HG02870 (cell line): ENCODE results near the gene IL25.
"Not testable (repeated sequence)": the region's sequence is repeated elsewhere in the genome, so short reads cannot be mapped to it uniquely, and the experiment has no call there.

Experiments used
- ATAC-seq: cut with Tn5 transposase; IDR thresholded peaks from one replicate; pipeline ENCODE4 v1.9.1; 2021; ENCODE audit warnings: mild to moderate bottlenecking, moderate library complexity; ENCODE audit not compliant: unreplicated experiment

IL25 gene

DNA sequence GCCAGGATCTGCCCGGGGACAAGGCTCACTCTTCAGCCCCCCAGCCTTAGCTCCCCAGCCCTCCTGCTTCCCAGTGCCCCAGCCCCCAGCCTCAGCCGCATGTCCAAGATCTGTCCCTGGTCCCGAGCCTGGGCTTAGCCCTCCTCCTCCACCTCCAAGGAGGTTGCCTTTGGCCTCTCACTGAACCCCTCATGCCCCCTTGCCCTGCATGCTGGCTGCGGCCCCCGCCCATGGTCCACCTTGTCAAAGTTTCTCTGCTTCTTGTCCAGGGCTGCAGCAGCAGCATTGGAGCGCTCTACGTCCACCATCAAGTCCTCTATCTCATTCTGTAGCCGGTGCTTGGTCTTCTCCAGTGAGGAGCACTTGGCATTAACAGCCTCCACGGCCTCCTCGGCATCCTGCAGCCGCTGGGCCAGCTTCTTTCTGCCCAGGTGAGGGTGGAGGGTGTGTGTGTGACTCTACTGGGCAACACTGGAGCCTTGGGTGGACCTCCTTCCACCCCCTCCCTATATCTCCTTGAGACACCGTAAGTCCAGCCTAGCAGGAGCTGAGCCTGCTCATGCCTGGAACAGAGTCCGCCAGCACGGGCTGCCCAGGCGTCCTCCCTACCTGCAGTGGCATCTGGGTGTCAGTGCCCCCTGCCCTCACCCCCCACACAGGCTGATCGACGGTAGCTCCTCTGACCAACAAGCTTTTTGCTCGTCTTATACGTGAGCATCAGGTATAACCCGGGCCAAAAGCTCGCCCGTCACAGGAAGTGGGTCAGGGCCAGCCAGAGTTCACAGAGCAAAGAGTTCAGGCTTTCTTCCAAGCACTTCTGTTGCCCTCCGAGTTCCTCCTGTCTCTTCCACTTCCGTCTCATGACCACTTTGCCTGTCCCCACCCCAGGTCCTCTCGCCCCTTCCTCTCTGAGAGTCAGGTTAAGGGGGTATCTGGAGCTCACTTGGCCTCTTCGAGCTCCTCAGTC, 15.6 kb downstream of the IL25 start:
- ATAC-seq: no peak

DNA sequence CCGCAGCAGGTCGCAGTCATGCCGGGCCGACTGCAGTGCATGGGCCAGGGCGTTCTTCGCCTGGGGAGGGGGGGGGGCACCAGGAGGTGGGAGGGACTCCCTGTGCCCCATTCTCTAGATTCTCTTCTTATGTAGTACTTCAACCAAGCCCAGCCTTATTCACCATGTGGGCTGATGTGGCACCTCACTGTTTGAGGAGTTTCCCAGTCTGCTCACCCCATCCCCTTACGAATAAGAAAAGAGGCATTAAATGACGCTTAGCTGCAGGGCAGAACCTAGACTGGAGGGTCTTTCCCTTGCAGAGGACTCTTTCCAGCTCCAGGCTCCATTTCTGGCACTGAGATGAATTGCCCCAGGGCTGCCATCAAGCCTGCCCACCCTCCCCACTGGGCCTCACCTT, 16.4 kb downstream of the IL25 start:
- no peak for ATAC-seq

DNA sequence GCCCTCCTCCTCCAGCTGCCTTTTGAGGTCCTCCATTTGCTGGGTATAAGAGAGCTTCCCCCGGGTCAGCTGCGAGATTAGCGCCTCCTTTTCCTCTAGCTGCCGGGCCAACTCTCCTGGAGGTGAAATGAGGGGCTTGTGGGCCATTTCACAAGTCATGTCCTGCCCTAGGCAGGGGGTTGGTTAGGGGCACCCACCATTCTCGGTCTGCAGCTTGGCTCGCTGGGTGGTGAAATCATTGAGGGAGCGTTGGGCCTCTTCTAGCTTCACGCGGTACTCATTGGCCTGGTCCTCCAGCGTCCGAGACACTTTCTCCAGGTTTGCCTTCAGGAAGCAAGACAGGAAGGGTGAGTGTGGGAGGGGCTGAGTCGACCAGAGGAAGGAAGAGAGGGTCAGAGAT, 16.8 kb downstream of the IL25 start:
- no peak for ATAC-seq

DNA sequence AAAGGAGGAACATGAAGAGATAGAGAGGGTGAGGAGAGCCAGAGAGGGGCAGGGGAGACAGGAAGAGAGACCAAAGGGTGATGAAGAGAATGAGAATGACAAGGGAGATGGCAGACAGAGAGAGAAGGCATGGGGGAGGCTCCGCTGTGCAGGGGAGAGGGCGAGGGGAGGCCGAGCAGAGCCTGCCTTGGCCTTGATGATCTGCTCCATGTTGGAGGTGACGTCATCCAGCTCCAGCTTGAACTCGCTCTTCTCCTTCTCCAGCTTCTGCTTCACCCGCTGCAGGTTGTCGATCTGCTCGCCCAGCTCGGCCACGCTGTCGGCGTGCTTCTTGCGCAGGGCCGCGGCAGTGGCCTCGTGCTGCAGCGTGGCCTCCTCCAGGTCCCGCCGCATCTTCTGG, 17.3 kb downstream of the IL25 start:
- ATAC-seq: not testable (repeated sequence)

DNA sequence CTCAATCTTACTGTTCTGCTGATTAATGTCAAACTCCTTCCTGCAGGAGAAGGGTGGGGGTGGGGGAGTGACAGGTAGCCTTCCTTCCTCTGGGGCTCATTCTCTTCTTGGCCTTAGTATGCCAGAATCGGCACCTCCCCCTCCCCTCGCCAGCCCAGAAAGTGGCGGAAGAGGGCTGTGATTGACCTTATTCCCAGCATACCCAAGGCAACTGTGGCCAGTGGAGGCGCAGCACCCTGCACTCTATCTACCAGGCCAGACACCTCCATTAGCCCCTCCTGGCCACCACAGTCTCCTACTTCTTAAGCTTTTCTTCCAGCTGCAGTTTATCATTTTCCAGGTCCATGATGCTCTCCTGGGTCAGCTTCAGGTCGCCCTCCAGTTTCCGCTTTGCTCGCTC, 20.0 kb downstream of the IL25 start:
- ATAC-seq: no peak

DNA sequence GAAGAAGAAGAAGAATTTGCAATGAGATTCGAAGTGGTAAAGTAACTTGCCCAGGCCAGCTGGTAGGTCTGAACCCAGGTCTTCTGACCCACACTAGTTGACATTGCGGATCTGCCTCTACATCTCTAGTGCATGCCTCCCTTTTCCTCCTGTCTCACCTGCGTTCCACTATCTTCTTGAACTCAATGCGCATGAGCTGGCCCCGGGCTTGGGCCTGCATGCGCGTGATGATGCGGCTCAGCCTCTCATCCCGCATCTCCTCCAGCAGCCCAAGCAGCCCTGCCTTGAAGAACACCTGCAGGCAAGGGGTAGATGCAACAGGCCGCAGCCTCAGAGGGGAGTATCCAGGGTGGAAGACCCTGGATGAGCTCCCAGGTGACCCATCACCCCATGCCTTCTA, 23.5 kb downstream of the IL25 start:
- no peak for ATAC-seq

DNA sequence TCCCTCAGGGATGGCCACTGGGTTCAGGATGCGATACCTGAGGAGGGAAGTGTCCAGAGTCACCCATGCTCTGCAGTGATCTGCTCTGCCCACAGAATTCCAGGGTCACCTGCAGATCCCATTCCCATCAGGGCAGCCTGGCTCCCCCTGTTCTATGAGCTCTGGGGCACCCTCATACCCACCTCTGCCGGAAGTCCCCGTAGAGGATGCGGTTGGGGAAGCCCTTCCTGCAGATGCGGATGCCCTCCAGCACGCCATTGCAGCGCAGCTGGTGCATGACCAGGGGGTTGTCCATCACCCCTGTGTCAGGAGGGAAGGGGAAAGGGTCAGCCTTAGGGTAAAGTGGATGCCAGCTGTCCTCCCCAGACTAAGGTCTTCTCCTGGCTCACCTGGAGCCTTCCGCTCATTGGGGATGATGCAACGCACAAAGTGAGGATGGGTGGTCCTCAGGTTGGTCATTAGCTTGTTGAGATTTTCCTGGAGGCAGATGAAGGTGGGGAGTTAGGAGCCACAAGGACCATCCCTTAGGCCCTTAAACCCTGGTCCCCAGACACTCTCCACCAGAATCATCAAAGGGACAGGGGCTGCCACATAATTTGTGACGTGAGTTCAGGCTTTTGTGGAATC, 24.3 kb downstream of the IL25 start:
- ATAC-seq: no peak

DNA sequence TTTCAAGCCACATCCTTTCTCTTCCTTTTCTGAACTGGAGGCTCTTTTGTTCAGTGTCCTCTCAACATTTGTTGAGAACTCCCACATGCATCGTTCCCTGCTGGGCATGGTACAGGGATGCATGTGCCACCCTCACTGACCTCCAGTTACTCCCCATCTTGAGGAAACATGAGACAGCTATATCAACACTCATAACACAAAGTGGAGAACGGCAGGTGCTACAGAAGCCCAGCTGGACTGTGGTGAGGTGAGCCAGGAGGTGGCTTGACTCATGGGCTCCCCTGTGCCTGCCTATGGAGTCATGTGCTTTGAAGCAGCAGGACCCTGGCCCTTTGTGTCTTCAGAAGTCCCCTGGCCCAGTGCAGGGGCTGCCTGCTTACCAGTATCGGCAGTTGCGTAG, 25.7 kb downstream of the IL25 start:
- ATAC-seq: no peak

DNA sequence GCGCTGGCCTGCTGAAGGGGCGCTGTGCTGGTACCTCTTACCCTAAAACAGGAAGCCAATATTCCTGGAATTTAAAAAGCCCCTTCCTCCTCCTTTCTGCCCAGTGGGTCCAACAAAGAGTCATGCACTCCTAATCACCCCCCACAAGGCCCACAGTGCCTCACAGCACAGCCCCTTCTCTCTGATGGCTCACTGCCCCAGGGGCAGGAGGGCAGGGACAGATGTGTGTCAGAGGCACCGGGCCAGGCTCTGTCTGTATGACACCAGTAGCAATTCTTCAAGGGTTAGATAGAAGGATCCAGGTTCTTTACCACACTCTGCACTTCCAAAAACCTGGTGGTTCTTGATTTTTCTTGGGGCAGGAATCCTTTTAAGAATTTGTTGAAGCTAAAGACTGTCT, 26.5 kb downstream of the IL25 start:
- ATAC-seq: no peak

DNA sequence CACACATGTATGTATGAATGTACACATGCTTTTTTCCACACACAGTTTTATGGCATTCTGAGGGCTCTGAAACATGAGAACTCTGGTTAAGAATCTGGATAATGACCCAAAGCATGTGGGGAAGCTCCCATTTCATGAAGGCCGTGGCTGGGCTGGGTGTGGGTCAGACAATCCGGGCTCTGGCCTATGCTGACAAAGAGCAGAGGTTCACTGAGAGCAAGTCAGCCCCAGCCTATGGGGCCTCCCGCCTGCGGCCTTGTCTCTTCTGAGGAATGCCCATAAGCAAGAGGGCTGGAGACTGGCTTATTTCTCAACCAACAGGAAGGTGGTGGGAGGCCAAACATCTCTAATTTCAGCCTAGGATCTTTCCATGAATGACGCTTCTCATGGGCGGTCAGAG, 27.0 kb downstream of the IL25 start:
- no peak for ATAC-seq

DNA sequence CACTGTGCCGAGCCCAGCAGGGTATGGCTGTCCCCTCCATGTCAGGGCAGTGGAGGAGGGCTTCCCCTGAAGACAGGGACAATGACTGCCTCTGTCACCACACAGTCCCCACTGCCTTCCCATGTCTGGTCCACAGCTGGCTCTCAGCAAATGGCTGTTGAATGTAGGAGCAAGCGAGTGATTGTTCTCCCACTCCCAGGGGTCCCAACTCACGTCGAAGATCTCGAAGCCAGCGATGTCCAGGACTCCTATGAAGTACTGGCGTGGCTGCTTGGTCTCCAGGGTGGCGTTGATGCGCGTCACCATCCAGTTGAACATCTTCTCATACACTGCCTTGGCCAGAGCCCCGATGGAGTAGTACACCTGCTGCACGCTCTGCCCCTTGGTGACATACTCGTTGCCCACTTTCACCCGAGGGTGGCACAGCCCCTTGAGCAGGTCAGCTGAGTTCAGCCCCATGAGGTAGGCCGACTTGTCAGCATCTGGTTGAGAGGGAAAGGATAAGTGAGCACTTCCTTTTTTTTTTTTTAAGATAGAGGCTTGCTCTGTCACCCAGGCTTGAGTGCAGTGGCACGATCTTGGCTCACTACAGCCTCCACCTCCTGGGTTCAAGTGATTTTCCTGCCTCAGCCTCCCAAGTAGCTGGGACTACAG, 28.0 kb downstream of the IL25 start:
- not testable (repeated sequence) for ATAC-seq

DNA sequence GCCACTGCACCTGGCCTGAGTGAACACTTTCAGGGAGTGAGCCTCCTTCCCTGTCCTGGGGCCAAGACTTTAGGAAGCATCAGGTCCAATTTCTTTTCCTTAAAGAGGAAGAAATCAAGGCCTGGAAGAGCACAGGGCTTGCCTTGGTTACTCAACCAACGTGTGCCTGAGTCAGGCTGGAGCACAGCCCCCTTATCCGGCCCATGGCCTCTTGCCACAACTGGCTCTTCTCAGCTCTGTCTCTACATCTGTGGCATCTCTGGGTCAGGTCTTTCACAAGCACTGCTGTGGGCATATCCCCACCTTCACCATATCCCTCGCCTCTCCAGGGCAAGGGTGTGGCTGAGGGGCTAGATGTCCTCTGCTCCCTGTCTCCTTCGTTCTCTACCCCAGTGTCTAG, 28.7 kb downstream of the IL25 start:
- no peak for ATAC-seq

DNA sequence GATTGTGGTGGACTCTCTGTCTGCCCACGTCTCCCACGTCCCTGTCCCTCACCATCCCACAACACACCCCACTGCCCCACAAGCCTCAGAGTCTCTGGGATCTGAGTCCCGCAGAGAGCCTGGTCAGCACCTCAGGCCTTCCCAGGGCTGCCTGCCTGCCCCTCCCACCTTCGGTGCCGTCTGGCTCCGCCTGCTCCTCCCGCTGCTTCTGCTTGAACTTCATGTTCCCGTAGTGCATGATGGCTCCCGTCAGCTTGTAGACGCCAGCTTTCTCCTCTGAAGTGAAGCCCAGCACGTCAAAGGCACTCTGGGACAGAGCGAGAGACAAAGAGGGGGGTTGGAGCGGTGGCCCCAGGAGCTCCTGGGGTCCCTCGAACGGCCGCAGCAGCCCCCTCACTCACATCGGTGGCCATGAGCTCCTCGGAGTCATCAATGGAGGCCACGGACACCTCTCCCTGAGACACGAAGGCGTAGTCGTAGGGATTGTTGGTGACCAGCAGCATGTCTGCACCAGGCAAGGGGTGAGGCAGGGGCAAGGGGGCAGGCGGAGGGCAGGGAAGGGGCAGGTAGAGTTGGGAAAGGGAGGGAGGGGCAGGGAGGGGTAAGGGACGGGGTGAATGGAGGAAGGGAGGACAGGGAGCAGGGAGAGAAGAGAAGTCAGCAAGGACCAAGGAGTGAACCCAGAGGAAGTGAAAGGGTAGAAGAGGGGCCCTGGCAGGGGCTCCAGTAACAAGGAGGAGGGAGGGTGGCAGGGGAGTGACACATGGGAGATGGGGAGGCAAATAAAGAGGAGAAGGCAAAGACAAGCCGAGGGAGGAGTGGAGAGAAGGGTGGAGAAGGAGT, 29.9 kb downstream of the IL25 start:
- no peak for ATAC-seq

DNA sequence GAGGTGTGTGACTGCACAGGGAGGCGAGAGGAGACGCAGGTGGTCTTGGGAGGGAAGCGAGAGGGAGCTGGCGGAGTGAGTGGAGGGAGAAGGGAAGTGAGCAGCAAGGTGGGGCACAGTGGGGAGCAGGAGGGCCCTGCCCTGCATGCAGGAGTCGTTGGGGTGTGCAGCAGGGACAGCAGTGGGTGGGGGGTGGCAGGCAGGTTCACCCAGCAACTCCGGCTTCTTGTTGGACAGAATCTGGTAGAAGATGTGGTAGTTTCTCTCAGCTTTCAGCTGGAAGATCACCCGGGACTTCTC, 30.5 kb downstream of the IL25 start:
- no peak for ATAC-seq

DNA sequence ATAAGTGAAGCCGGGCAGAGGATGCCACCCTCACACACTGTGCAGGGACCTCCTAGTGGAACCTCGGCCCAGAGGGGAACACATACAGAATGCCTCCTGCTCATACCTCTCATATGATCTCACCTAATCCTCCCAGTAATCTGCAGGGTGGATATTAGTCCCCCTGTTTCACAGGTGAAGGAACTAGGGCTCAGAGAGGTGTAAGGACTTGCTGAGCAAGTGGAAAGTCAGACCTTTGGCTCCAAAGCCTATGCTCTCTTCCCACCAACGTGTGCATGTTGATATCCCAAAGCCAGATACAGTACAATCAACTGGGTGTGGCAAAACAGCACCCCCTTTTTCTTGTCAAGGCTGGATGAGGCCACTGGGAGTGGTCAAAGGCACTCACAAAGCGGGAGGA, 31.3 kb downstream of the IL25 start:
- ATAC-seq: no peak

DNA sequence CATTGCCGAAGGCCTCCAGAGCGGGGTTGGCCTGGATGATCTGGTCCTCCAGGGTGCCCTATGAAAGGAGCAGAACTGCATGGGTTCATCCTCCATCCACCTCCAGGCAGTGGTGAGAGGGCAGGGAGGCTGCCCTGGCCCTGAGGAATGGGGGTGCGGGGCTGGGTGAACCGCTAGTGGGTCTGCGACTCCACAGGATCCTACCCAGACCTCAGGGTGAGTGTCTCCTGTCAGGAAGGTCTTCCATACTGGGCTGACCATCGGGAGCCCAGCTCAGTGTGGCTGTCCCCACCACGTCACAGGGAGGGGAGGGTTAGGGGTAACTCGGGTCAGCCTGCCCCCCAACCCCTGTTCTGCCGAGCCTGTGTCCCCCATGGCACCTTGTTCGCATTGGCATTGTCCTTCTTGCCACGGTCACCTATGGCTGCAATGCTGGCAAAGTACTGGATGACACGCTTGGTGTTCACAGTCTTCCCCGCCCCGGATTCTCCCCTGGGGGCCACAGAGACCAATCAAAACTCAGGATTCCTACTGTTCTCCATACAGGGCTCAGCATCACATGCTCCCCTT, 31.8 kb downstream of the IL25 start:
- ATAC-seq: no peak

DNA sequence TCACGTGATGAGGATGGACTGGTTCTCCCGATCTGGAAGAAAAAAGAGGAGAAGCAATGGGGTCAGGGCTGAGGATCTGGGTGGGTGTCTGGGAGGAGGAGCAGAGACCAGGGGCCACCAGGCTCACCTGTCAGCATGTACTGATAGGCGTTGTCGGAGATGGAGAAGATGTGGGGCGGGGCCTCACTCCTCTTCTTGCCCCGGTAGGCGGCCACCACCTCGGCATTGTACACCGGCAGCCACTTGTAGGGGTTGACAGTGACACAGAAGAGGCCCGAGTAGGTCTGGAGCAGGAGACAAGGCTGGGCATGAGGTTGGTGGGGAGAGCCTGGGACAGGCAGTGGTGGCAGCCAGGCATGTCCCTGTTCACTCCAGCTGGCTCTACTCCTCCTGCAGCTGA, 32.5 kb downstream of the IL25 start:
- no peak for ATAC-seq

DNA sequence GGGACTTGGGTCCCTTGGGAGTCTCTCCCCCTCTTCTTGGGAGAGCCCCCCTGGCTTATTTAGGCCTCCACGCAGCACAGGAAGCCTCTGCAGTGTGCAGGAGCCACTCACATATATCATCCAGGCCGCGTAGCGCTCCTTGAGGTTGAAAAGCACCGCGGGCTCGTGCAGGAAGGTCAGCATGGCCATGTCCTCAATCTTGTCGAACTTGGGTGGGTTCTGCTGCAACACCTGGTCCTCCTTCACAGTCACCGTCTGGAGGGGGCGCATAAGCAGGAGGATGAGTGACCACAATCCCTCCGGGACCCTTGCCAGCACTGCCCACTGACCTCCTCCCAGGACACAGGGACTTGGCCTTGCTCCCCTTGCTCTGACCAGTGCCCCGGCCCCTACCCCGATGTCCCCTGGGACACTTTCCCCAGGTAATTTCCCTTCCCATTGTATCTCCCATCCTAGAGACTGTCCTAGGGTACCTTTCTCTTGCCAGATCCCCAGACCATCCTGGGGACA, 33.0 kb downstream of the IL25 start:
- ATAC-seq: no peak

DNA sequence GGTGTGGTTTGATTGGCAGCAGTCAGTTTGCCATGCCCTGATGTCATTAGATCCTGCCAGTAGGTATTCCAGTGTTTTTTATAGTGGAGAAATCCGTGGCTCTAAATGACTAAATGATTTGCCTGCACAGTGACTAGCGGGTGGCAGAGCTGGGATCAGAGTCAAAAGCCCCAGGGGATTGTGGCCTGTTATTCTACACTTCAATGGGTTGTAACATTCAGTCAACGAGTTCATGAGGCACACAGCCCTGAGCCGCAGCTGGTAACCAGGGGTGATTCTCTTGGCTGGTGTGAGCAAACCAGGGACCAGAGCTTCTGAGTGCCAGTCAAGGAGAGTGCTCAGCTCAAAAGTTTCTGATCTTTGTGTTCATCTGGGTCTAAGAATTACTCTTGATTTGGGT, 33.6 kb downstream of the IL25 start:
- no peak for ATAC-seq

DNA sequence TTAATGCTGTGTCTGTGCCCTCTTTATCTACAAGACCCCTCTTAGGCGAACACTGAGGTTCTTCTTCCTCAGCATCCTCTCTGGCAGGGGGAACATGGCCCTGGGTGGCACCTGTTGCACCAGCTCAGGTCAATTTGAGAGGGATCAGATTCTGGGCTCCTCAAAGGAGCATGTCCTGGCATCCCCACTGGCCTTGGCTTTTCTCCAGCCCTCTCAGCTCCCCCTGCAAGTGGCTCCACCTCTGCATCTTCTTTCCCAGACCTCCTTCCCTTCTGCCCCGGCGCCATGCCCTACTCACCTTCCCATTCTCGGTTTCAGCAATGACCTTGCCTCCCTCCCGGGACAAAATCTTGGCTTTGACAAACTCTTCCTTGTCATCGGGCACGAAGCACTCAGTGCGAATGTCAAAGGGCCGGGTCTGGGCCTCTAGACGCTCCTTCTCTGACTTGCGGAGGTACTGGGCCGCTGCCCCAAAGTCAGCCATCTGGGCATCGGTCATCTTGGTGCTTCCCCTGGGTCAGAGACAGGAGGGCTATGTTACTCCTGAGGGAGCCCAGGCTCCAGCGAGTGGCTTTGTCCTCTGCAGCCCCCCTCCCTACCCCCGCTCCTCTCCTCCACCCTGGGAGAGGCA, 34.2 kb downstream of the IL25 start:
- ATAC-seq: no peak
